Activated CD4-positive, alpha-beta memory T cell treated with anti-CD3 and anti-CD28 coated beads for 36 hours (primary cell): Measurements from ENCODE around the gene HSPA1L. TPM values are rescaled to one million over a fixed set of nuclear protein-coding genes. Genes with fewer than 3 reads are reported as not detected.

Source experiments
- CTCF ChIA-PET: fragments of 350-600 bp; sonication (Branson Sonifier 250); formaldehyde crosslinking; loops from one replicate; lab custom pipeline; 2021; ENCODE audit warnings: antibody characterized with exemption, inconsistent platforms; lab: Charles Lee
- POLR2A ChIA-PET: fragments of 350-600 bp; sonication (Branson Sonifier 250); formaldehyde crosslinking; loops from one replicate; lab custom pipeline; 2021; ENCODE audit warnings: antibody characterized with exemption; lab: Charles Lee
- DNase-seq: peaks from one replicate; pipeline ENCODE4 v3.0.0-alpha.2; 2020
- H3K27ac Mint-ChIP-seq: one replicate; pipeline ENCODE4 v1.8.0; 2021; ENCODE audit warnings: mixed read lengths
- H3K27me3 Mint-ChIP-seq: one replicate; pipeline ENCODE4 v1.8.0; 2021; ENCODE audit warnings: mixed read lengths
- H3K36me3 Mint-ChIP-seq: one replicate; pipeline ENCODE4 v1.8.0; 2021; ENCODE audit warnings: mixed read lengths
- H3K4me1 Mint-ChIP-seq: one replicate; pipeline ENCODE4 v1.8.0; 2021; ENCODE audit warnings: low read depth, mixed read lengths
- H3K4me3 Mint-ChIP-seq: one replicate; pipeline ENCODE4 v1.8.0; 2021; ENCODE audit warnings: mild to moderate bottlenecking, mixed read lengths
- H3K9me3 Mint-ChIP-seq: one replicate; pipeline ENCODE4 v1.8.0; 2021; ENCODE audit warnings: mixed read lengths
- intact Hi-C: fragments of 100-400 bp; cut with micrococcal nuclease; formaldehyde crosslinking; loops from one replicate; pipeline ENCODE4 v1.15.1; 2023
- total RNA-seq, 2 experiments: library from RNA; stranded (reverse); gene quantifications; one replicate each; pipeline ENCODE4 v1.2.3, GENCODE V29; 2021

The HSPA1L gene
- total RNA-seq, 2 experiments from 2014 or later: 2.0 TPM

GRCh38 chr6:31775633-31776484 lies 39.2 kb downstream of the HSPA1L start:
- intact Hi-C loops: loop anchor here (2.0 to 5.0 kb wide), 2 partner anchors 19 to 46 kb away; partner anchors contain the start of gene VARS1
- POLR2A ChIA-PET: interaction anchor here (0.9 kb wide), 1 partner anchor 36 kb away, joined by 3 read pairs; no protein-coding TSS in a partner anchor

GRCh38 chr6:31775184-31775583 lies 39.9 kb downstream of the HSPA1L start:
- Mint-ChIP-seq H3K9me3 (no peaks in the 10 kb centered on the region), H3K27ac (no peak overlapping the region), H3K4me1 (peaks cover 44% of the 10 kb centered on the region), H3K27me3 (no peaks in the 10 kb centered on the region), H3K4me3 (no peak overlapping the region), H3K36me3 (peaks cover 8% of the 10 kb centered on the region)
- DNase-seq: no peak
- POLR2A ChIA-PET: interaction anchor here (0.9 kb wide), 1 partner anchor 37 kb away, joined by 3 read pairs; no protein-coding TSS in a partner anchor
- intact Hi-C loops: loop anchor here (5.0 kb wide), 1 partner anchor 47 kb away; no protein-coding TSS in a partner anchor
- CTCF ChIA-PET: interaction anchor here (1.9 kb wide), 1 partner anchor 16 kb away, joined by 7 read pairs; no protein-coding TSS in a partner anchor

More at GRCh38 chr6:31775633-31776484, 39.2 kb downstream of the HSPA1L start:
- peaks cover 44% of the 10 kb centered on the region for H3K4me1 Mint-ChIP-seq
- CTCF ChIA-PET: interaction anchor here (1.9 kb wide), 1 partner anchor 16 kb away, joined by 7 read pairs; no protein-coding TSS in a partner anchor
- no peak for DNase-seq
- H3K9me3 Mint-ChIP-seq: no peaks in the 10 kb centered on the region
- peak overlapping the region; percentile 56 for H3K27ac Mint-ChIP-seq
- no peaks in the 10 kb centered on the region for H3K27me3 Mint-ChIP-seq
- peaks cover 15% of the 10 kb centered on the region for H3K36me3 Mint-ChIP-seq
- no peak overlapping the region for H3K4me3 Mint-ChIP-seq

GRCh38 chr6:31771992-31772358 lies 43.1 kb downstream of the HSPA1L start:
- intact Hi-C loops: no loop called here
- H3K36me3 Mint-ChIP-seq: peaks cover under 1% of the 10 kb centered on the region
- no peak overlapping the region for H3K4me3 Mint-ChIP-seq
- no peaks in the 10 kb centered on the region for H3K9me3 Mint-ChIP-seq
- POLR2A ChIA-PET: interaction anchor here (0.6 to 1.4 kb wide), 2 partner anchors 24 to 35 kb away, joined by 3 to 4 read pairs; partner anchors contain the start of genes LSM2 and VARS1
- no peak overlapping the region for H3K27ac Mint-ChIP-seq
- CTCF ChIA-PET: interaction anchor here (0.9 to 4.9 kb wide), 3 partner anchors 23 to 34 kb away, joined by 4 to 67 read pairs (median 6); partner anchors contain the start of genes CLIC1, MSH5 and VARS1
- H3K4me1 Mint-ChIP-seq: peaks cover 39% of the 10 kb centered on the region
- H3K27me3 Mint-ChIP-seq: no peaks in the 10 kb centered on the region
- DNase-seq: peak; percentile 32

- no peak overlapping the region for H3K4me3 Mint-ChIP-seq
- ChIA-PET POLR2A (interaction anchor here (1.4 kb wide), 1 partner anchor 36 kb away, joined by 3 read pairs; the partner anchor contains the start of gene LSM2), CTCF (interaction anchor here (0.7 to 4.9 kb wide), 11 partner anchors 10 to 182 kb away, joined by 3 to 67 read pairs (median 13); partner anchors contain the start of genes CLIC1, DDAH2, LY6G5C and MSH5)
- H3K27ac Mint-ChIP-seq: peak overlapping the region; percentile 50
- DNase-seq: no peak
- intact Hi-C loops: no loop called here
- H3K4me1 Mint-ChIP-seq: peaks cover 28% of the 10 kb centered on the region
- no peaks in the 10 kb centered on the region for H3K9me3 Mint-ChIP-seq
- no peaks in the 10 kb centered on the region for H3K36me3 Mint-ChIP-seq
- H3K27me3 Mint-ChIP-seq: no peaks in the 10 kb centered on the region
Measured at GRCh38 chr6:31770860-31771259, 44.2 kb downstream of the HSPA1L start.

- DNase-seq: peak; percentile 90
- peak overlapping the region; percentile 25 for H3K27ac Mint-ChIP-seq
- intact Hi-C loops: loop anchor here (1.0 to 2.0 kb wide), 2 partner anchors 31 to 41 kb away; partner anchors contain the start of gene DDAH2
- H3K36me3 Mint-ChIP-seq: no peaks in the 10 kb centered on the region
- ChIA-PET CTCF (interaction anchor here (0.6 to 4.9 kb wide), 42 partner anchors 8 to 171 kb away, joined by 3 to 67 read pairs (median 5); partner anchors contain the start of genes ABHD16A, CLIC1, DDAH2 and GPANK1), POLR2A (interaction anchor here (0.5 to 1.0 kb wide), 6 partner anchors 15 to 211 kb away, joined by 3 read pairs; partner anchors contain the start of gene LY6G5C)
- H3K4me3 Mint-ChIP-seq: no peak overlapping the region
- H3K4me1 Mint-ChIP-seq: peaks cover 21% of the 10 kb centered on the region
- H3K27me3 Mint-ChIP-seq: no peaks in the 10 kb centered on the region
- no peaks in the 10 kb centered on the region for H3K9me3 Mint-ChIP-seq
Measured at GRCh38 chr6:31769684-31770371, 45.3 kb downstream of the HSPA1L start.

GRCh38 chr6:31768363-31769257 lies 46.5 kb downstream of the HSPA1L start:
- no peak overlapping the region for H3K4me3 Mint-ChIP-seq
- H3K27me3 Mint-ChIP-seq: no peaks in the 10 kb centered on the region
- peaks cover 2% of the 10 kb centered on the region for H3K36me3 Mint-ChIP-seq
- H3K4me1 Mint-ChIP-seq: peaks cover 21% of the 10 kb centered on the region
- DNase-seq: no peak
- CTCF ChIA-PET: interaction anchor here (0.6 to 4.9 kb wide), 23 partner anchors 8 to 156 kb away, joined by 3 to 67 read pairs (median 6); partner anchors contain the start of genes CLIC1, DDAH2, GPANK1 and LSM2
- POLR2A ChIA-PET: no interaction called here
- H3K27ac Mint-ChIP-seq: no peak overlapping the region
- intact Hi-C loops: loop anchor here (1.0 to 2.0 kb wide), 2 partner anchors 30 to 39 kb away; partner anchors contain the start of gene DDAH2
- H3K9me3 Mint-ChIP-seq: no peaks in the 10 kb centered on the region

- Mint-ChIP-seq H3K27ac (no peak overlapping the region), H3K36me3 (peaks cover 13% of the 10 kb centered on the region), H3K4me3 (no peak overlapping the region), H3K27me3 (no peaks in the 10 kb centered on the region), H3K9me3 (no peaks in the 10 kb centered on the region), H3K4me1 (peaks cover 13% of the 10 kb centered on the region)
- intact Hi-C loops: no loop called here
- no peak for DNase-seq
- POLR2A ChIA-PET: no interaction called here
- CTCF ChIA-PET: no interaction called here
Measured at GRCh38 chr6:31767096-31767645, 47.9 kb downstream of the HSPA1L start.

GRCh38 chr6:31765910-31766794 lies 48.9 kb downstream of the HSPA1L start:
- no peak for DNase-seq
- Mint-ChIP-seq H3K27me3 (no peaks in the 10 kb centered on the region), H3K27ac (no peak overlapping the region), H3K4me3 (no peak overlapping the region), H3K4me1 (peaks cover 5% of the 10 kb centered on the region), H3K36me3 (peaks cover 22% of the 10 kb centered on the region), H3K9me3 (no peaks in the 10 kb centered on the region)
- POLR2A ChIA-PET: no interaction called here
- CTCF ChIA-PET: no interaction called here
- intact Hi-C loops: no loop called here

GRCh38 chr6:31765559-31765909 lies 49.5 kb downstream of the HSPA1L start:
- Mint-ChIP-seq H3K4me3 (no peak overlapping the region), H3K4me1 (peaks cover 4% of the 10 kb centered on the region), H3K9me3 (no peaks in the 10 kb centered on the region), H3K36me3 (peaks cover 28% of the 10 kb centered on the region), H3K27me3 (no peaks in the 10 kb centered on the region), H3K27ac (no peak overlapping the region)
- POLR2A ChIA-PET: no interaction called here
- intact Hi-C loops: no loop called here
- CTCF ChIA-PET: no interaction called here
- DNase-seq: no peak

- Mint-ChIP-seq H3K27me3 (no peaks in the 10 kb centered on the region), H3K9me3 (no peaks in the 10 kb centered on the region), H3K4me1 (no peaks in the 10 kb centered on the region), H3K27ac (no peak overlapping the region), H3K36me3 (peaks cover 41% of the 10 kb centered on the region), H3K4me3 (no peak overlapping the region)
- POLR2A ChIA-PET: no interaction called here
- intact Hi-C loops: no loop called here
- CTCF ChIA-PET: interaction anchor here (1.2 kb wide), 1 partner anchor 28 kb away, joined by 3 read pairs; no protein-coding TSS in a partner anchor
- DNase-seq: no peak
Measured at GRCh38 chr6:31764198-31764597, 50.9 kb downstream of the HSPA1L start.
